ENCODE data around the gene CHAD. TPM values are rescaled to one million over a fixed set of nuclear protein-coding genes. Genes with fewer than 3 reads are reported as not detected.

CHAD gene
- total RNA-seq, 2 experiments from 2014 or later, result not detected

GRCh38 chr17:50501054-50501453 lies 32.4 kb upstream of the CHAD start:
- CTCF ChIA-PET, result interaction anchor here (0.7 to 2.0 kb wide), 4 partner anchors 10 to 23 kb away, joined by 3 to 9 read pairs (median 5); no protein-coding TSS in a partner anchor
- intact Hi-C loops (cut with DNase I, micrococcal nuclease), result no loop called here

GRCh38 chr17:50499721-50500120 lies 31.0 kb upstream of the CHAD start:
- TF ChIP-seq CTCF (IDR thresholded peaks at IDR 0.05), result no peak
- H3K4me3 ChIP-seq (ENCODE audit: low read length), result no peak overlapping the region
- ChIA-PET CTCF (no interaction called here), POLR2A (no interaction called here)
- intact Hi-C loops (cut with DNase I, micrococcal nuclease), result no loop called here
- DNase-seq (no peak), ATAC-seq (ENCODE audit: poor library complexity) (no peak)
- no peaks in the 10 kb centered on the region for H3K9me3 Mint-ChIP-seq
- no peaks in the 10 kb centered on the region for H3K9me3 ChIP-seq (ENCODE audit: control insufficient read depth in 1 of 2, insufficient read depth in 1 of 2, low read length in 2 of 2)
- H3K36me3 ChIP-seq (ENCODE audit: insufficient read depth, low read length), result no peaks in the 10 kb centered on the region
- no peaks in the 10 kb centered on the region for H3K27me3 Mint-ChIP-seq
- peaks cover 0 to 5% of the 10 kb centered on the region in 2 experiments for H3K27me3 ChIP-seq (ENCODE audit: control insufficient read depth in 1 of 2, insufficient read depth in 2 of 2, low read length in 2 of 2)
- no peaks in the 10 kb centered on the region for H3K4me1 ChIP-seq (ENCODE audit: insufficient read depth, low read length)
- no peak overlapping the region for H3K27ac ChIP-seq (ENCODE audit: low read depth in 1 of 2, low read length in 2 of 2)
- no peak overlapping the region for H3K4me3 Mint-ChIP-seq
- H3K36me3 Mint-ChIP-seq (ENCODE audit: low read depth), result no peaks in the 10 kb centered on the region
- H3K27ac Mint-ChIP-seq, result no peak overlapping the region
- H3K4me1 Mint-ChIP-seq (ENCODE audit: low read depth), result no peaks in the 10 kb centered on the region

More at GRCh38 chr17:50501054-50501453, 32.4 kb upstream of the CHAD start:
- Mint-ChIP-seq H3K27ac (no peak overlapping the region), H3K27me3 (no peaks in the 10 kb centered on the region), H3K4me1 (ENCODE audit: low read depth) (no peaks in the 10 kb centered on the region), H3K9me3 (no peaks in the 10 kb centered on the region), H3K4me3 (no peak overlapping the region), H3K36me3 (ENCODE audit: low read depth) (no peaks in the 10 kb centered on the region)
- TF ChIP-seq CTCF (IDR thresholded peaks at IDR 0.05), result peak; percentile 53
- no peaks in the 10 kb centered on the region for H3K4me1 ChIP-seq (ENCODE audit: insufficient read depth, low read length)
- H3K4me3 ChIP-seq (ENCODE audit: low read length), result no peak overlapping the region
- H3K27ac ChIP-seq (ENCODE audit: low read depth in 1 of 2, low read length in 2 of 2), result no peak overlapping the region
- no peaks in the 10 kb centered on the region for H3K9me3 ChIP-seq (ENCODE audit: control insufficient read depth in 1 of 2, insufficient read depth in 1 of 2, low read length in 2 of 2)
- ATAC-seq (ENCODE audit: poor library complexity) (no peak), DNase-seq (peak in 6 of 14 experiments; percentile 23 to 49 (median 42))
- POLR2A ChIA-PET, result no interaction called here
- no peaks in the 10 kb centered on the region for H3K36me3 ChIP-seq (ENCODE audit: insufficient read depth, low read length)
- no peaks in the 10 kb centered on the region for H3K27me3 ChIP-seq (ENCODE audit: control insufficient read depth in 1 of 2, insufficient read depth in 2 of 2, low read length in 2 of 2)

- POLR2A ChIA-PET, result no interaction called here
- Mint-ChIP-seq H3K4me3 (no peak overlapping the region), H3K9me3 (no peaks in the 10 kb centered on the region), H3K4me1 (ENCODE audit: low read depth) (no peaks in the 10 kb centered on the region), H3K27ac (no peak overlapping the region), H3K27me3 (no peaks in the 10 kb centered on the region), H3K36me3 (ENCODE audit: low read depth) (no peaks in the 10 kb centered on the region)
- Histone ChIP-seq H3K4me3 (ENCODE audit: low read length) (no peak overlapping the region), H3K27me3 (ENCODE audit: control insufficient read depth in 1 of 2, insufficient read depth in 2 of 2, low read length in 2 of 2) (peaks cover 0 to 5% of the 10 kb centered on the region in 2 experiments), H3K36me3 (ENCODE audit: insufficient read depth, low read length) (no peaks in the 10 kb centered on the region), H3K9me3 (ENCODE audit: control insufficient read depth in 1 of 2, insufficient read depth in 1 of 2, low read length in 2 of 2) (no peaks in the 10 kb centered on the region), H3K4me1 (ENCODE audit: insufficient read depth, low read length) (no peaks in the 10 kb centered on the region), H3K27ac (ENCODE audit: low read depth in 1 of 2, low read length in 2 of 2) (no peak overlapping the region)
- no peak for TF ChIP-seq CTCF (IDR thresholded peaks at IDR 0.05)
- no peak for DNase-seq
- no peak for ATAC-seq (ENCODE audit: poor library complexity)
- intact Hi-C loops (cut with DNase I, micrococcal nuclease), result no loop called here
- CTCF ChIA-PET, result no interaction called here
Observed at GRCh38 chr17:50499270-50499669, 30.6 kb upstream of the CHAD start.

Data from CD4-positive, alpha-beta T cell (primary cell).